CD4-positive, alpha-beta T cell treated with Interleukin-1 beta for 1 hour (primary cell): Measurements from ENCODE around the gene GKN2.
"Not testable (repeated sequence)": the region's sequence is repeated elsewhere in the genome, so short reads cannot be mapped to it uniquely, and the experiment has no call there.

ENCODE experiments used
- DNase-seq, 2 donors: peaks; one replicate each; pipeline ENCODE4 v3.0.0-alpha.2; 2020 to 2022

The GKN2 gene

DNA sequence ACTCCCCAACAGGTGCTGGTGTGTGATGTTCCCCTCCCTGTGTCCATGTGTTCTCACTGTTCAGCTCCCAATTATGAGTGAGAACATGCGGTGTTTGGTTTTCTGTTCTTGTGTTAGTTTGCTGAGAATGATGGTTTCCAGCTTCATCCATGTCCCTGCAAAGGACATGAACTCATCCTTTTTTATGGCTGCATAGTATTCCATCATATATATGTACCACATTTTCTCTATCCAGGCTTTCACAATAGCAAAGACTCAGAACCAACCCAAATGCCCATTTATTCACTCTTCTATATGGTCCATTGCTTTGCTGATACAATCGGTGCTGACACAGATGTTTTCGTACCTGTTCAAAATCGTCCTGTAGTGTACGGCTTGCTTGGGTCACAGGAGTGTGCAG, 2.7 kb upstream of the GKN2 start:
- not testable (repeated sequence) for DNase-seq

DNA sequence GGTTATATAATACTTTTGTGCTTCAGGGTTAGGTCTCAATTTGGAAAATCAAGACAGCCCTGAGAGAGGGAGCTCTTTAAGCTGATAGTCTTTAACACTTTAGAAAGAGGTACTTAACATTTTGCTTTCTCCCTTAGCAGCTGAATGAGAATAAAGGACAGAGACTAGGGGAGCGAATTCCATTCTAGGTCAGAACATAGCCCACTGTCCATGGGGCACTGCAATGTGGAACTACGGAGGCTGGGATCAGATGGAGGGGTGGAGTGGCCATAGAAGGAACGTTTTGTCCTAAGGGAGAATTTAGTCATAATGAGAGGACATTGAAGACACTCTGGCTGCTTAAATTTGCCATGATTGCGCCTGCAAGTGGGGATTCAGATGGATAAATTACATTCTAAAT, 794 bp downstream of the GKN2 start:
- no peak for DNase-seq

DNA sequence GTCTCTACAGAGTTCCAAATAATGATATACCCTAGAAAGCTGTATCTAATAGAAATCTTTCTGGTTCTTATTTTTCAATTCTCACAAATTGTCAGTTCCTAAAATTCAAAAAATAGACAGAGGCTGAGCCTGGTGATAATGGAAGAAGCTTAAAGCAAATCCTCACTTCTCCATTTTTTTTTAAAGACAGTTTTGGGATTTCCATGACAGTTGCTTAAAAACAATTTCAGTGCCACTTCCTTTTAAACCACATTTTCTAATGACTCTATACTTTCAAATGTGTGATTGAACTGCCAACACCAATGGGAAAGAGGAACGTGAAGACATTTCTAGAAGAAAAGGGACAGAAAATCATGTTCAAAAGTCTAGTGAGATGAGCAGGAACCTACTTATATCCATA, 4.0 kb downstream of the GKN2 start:
- no peak for DNase-seq

DNA sequence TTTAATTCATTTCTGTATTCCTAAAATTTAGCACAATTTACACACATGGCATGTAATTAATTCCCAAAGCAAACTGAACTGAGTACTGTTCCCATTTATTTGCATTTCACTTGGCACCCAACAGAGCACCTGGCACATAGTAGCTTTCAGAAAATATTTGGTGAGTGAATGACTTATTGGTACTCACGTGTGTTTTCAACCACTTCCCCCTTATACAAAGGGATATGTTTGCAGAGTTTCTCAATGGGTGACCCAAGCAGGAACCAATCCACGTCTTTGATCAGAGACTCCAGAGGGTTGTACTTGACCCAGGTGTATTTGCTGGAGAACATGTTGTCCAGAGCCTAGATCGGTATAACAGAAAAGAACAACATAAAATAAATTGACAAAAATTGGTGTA, 6.6 kb downstream of the GKN2 start:
- no peak for DNase-seq

GRCh38 chr2:68943581-68944568, 8.8 kb downstream of the GKN2 start:
- DNase-seq: peak; percentile 41 to 62

DNA sequence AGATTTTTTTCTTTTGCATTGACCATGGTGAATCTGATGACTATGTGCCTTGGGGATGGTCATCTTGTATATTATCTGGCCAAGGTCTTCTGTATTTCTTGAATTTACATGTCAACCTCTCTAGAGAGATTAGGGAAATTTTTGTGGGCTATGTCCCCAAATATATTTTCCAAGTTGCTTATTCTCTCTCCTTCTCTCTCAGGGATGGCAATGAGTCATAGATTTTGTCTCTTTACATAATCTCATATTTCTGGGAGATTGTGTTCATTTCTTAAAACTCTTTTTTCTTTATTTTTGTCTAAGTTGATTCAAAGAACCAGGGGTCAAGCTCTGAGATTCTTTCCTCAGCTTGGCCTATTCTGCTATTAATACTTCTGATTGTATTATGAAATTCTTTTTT, 9.9 kb downstream of the GKN2 start:
- no peak for DNase-seq

DNA sequence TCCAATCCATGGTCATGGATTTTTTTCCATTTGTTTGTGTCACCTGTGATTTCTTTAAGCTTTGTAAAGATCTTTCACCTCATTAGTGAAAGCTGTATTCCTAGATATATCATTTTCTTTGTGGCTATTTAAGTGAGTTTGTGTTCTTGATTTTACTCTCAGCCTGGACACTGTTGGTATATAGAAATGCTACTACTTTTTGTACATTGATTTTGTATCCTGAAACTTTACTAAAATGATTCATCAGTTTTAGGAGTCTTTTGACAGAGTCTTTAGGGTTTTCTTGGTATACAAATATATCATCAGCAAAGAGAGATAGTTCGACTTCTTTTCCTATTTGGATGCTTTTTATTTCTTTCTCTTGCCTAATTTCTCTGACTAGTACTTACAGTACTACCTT, 12.3 kb downstream of the GKN2 start:
- no peak for DNase-seq

DNA sequence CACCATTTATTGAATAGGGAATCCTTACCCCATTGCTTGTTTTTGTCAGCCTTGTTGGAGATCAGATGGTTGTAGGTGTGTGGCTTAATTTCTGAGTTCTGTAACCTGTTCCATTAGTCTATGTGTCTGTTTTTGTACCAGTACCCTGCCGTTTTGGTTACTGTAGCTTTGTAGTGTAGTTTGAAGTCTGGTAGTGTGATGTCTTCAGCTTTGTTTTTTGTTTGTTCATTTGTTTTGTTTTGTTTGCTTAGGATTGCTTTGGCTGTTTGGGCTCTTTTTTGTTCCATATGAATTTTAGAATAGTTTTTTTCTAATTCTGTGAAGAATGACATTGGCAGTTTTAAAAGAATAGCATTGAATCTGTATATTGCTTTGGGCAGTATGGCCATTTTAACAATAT, 12.7 kb downstream of the GKN2 start:
- no peak for DNase-seq

GRCh38 chr2:68938938-68939337, 13.8 kb downstream of the GKN2 start:
- no peak for DNase-seq

- no peak for DNase-seq
Measured at GRCh38 chr2:68937346-68938055, 15.2 kb downstream of the GKN2 start.

DNA sequence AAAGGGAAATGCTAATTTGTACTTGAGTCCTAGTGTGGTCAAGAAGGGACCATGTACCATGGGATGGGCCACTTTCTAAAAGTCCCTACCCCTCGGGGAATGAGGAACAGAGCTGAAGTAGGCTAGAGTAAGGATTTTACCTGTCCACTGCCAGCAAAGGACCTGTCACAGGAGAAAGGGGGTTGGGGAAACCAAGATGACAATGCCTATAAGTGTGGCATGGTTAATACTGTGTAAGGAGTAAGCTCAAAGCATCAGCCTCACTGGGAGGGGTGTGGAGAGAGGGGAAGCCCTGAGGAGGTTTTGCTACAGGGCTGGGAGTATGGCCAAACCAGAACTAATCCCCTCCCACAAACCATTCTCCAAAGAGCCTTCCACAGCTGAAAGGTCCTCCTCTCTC, 15.8 kb downstream of the GKN2 start:
- no peak for DNase-seq

DNA sequence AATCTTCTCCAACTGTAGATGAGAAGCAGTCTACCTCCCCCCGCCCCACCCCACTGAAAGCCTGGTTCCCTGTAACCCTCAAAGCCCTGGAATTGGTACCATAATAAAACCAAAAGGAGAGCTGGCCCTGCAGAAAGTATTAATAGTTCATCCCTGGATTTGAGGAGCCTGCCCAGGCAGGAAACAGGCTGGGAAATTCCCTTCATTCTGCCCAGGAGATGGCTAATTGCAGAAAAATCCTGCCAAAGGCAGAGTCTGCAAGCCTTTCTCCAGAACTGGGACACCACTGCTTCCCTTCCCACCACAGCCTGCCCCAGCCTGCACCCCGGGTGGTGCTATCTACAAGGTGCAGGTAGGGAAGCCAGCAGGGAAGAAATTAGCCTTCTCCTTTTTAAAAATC, 16.3 kb downstream of the GKN2 start:
- DNase-seq: no peak

- DNase-seq: no peak
Measured at GRCh38 chr2:68935471-68935870, 17.2 kb downstream of the GKN2 start.

DNA sequence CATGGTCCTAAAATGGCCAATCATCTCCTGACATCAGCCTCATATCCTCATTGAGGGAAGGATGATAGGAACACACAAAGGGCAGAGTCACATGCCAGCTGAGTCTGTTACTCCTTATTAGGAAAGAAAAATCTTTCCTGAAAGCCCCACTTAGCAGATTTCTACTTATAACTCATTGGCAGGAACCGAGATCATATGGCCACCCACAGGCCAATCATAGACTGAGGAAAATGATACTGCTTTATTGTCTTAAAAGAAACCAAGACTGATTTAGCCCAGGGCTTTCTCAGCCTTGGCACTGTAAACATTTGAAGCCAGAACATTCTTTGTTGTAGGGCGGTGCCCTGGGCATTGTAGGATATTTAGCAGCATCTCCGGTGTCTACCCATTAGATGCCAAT, 18.7 kb downstream of the GKN2 start:
- DNase-seq: no peak

- no peak for DNase-seq
Measured at GRCh38 chr2:68932402-68932801, 20.3 kb downstream of the GKN2 start.

- no peak for DNase-seq
Measured at GRCh38 chr2:68931799-68932198, 20.9 kb downstream of the GKN2 start.

- no peak for DNase-seq
Measured at GRCh38 chr2:68931149-68931711, 21.5 kb downstream of the GKN2 start.

GRCh38 chr2:68926796-68927195, 25.9 kb downstream of the GKN2 start:
- DNase-seq: no peak

- DNase-seq: peak; percentile 54 to 79
Measured at GRCh38 chr2:68925295-68925896, 27.3 kb downstream of the GKN2 start.

DNA sequence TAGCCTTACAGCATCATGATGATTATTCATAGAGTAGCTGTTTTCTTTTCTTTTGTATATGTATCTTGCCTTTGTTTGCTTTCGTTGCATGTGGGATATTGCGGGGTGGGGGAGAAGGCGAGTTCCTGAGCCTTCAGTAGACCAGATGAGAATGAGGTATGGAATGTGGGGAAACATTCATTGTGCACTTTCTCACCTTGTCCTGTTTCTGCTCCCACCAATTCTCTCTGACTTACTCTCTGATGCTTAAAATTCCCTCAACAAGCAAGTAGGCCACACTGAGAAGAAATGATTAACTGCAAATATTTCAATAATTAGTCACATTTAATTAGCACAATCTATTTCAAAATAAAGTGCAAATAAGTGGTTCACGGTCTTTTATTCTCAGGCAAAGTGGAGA, 31.0 kb downstream of the GKN2 start:
- DNase-seq: no peak

DNA sequence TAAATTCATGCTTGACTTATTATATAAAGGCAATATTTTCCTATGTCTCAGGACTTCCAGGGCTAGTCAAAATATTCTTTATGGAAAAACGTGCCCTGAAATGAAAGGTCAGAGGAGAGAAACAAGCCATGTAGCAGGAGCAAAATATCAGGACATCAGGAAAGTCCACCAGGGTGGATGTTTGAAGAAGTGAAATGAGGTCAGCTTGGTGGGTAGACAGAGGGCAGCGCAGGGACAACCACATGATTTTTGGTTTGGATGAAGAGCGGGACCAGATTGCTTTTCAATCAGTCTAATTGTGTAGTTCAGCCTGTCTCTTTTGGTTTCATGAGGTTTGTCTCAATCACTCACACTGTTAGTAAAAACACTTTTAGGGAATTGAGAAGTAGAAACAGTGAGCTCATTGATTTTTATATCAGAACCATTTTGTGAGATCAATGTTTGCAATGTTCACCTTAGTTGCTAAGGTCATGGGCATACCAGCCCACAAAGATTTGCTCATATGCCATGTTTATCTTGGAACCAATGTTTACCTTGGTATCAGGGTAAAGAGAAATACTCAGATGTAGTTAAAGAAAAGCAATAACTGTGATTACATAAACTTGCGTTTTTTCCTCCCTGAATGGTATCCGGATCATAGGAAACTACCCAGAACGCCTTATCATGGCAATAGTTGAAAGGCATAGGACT, 32.1 kb downstream of the GKN2 start:
- no peak for DNase-seq

GRCh38 chr2:68918497-68918896, 34.2 kb downstream of the GKN2 start:
- no peak for DNase-seq
